Measurements from ENCODE around the gene HSPA1A. TPM values are rescaled to one million over a fixed set of nuclear protein-coding genes. Genes with fewer than 3 reads are reported as not detected.
"Not testable (repeated sequence)": the region's sequence is repeated elsewhere in the genome, so short reads cannot be mapped to it uniquely, and the experiment has no call there.

The HSPA1A gene
- total and polyA plus RNA-seq, 4 donors: 117 to 541 (median 198) TPM

- H3K4me1 ChIP-seq (ENCODE audit: control insufficient read depth, insufficient read depth, low read length): peaks cover 16% of the 10 kb centered on the region
- WGBS (ENCODE audit: insufficient coverage): 98% methylated on average over 5 of the region's 9 CpGs
- no peaks in the 10 kb centered on the region for H3K9me3 ChIP-seq (ENCODE audit: control insufficient read depth, insufficient read depth, low read length)
- no peaks in the 10 kb centered on the region for H3K27me3 ChIP-seq (ENCODE audit: control insufficient read depth, insufficient read depth, low read length)
- DNase-seq (ENCODE audit: low read depth in 4 of 6, low spot score in 6 of 6): no peak
- H3K4me3 ChIP-seq (ENCODE audit: low read depth, low read length): no peak overlapping the region
- H3K27ac ChIP-seq (ENCODE audit: low read depth, low read length): no peak overlapping the region
- H3K36me3 ChIP-seq (ENCODE audit: control insufficient read depth, insufficient read depth, low read length): peaks cover 41% of the 10 kb centered on the region
These were observed 26.7 kb downstream of the HSPA1A start for GRCh38 chr6:31842053-31842452.

- no peaks in the 10 kb centered on the region for H3K4me1 ChIP-seq (ENCODE audit: control insufficient read depth, insufficient read depth, low read length)
- peaks cover 18% of the 10 kb centered on the region for H3K36me3 ChIP-seq (ENCODE audit: control insufficient read depth, insufficient read depth, low read length)
- H3K4me3 ChIP-seq (ENCODE audit: low read depth, low read length): no peak overlapping the region
- 90% methylated on average over 1 of the region's 3 CpGs for WGBS (ENCODE audit: insufficient coverage)
- H3K9me3 ChIP-seq (ENCODE audit: control insufficient read depth, insufficient read depth, low read length): no peaks in the 10 kb centered on the region
- DNase-seq (ENCODE audit: low read depth in 4 of 6, low spot score in 6 of 6): no peak
- H3K27me3 ChIP-seq (ENCODE audit: control insufficient read depth, insufficient read depth, low read length): no peaks in the 10 kb centered on the region
- H3K27ac ChIP-seq (ENCODE audit: low read depth, low read length): no peak overlapping the region
These were observed 29.2 kb downstream of the HSPA1A start for GRCh38 chr6:31844507-31844906.

GRCh38 chr6:31847276-31847978 is 32.1 kb downstream of the HSPA1A start:
- no peaks in the 10 kb centered on the region for H3K27me3 ChIP-seq (ENCODE audit: control insufficient read depth, insufficient read depth, low read length)
- WGBS (ENCODE audit: insufficient coverage): 100% methylated on average over 1 of the region's 2 CpGs

GRCh38 chr6:31850765-31851484 is 35.6 kb downstream of the HSPA1A start:
- Histone ChIP-seq H3K36me3 (ENCODE audit: control insufficient read depth, insufficient read depth, low read length) (peaks cover 5% of the 10 kb centered on the region), H3K4me3 (ENCODE audit: low read depth, low read length) (no peak overlapping the region), H3K27ac (ENCODE audit: low read depth, low read length) (no peak overlapping the region), H3K9me3 (ENCODE audit: control insufficient read depth, insufficient read depth, low read length) (no peaks in the 10 kb centered on the region), H3K27me3 (ENCODE audit: control insufficient read depth, insufficient read depth, low read length) (no peaks in the 10 kb centered on the region), H3K4me1 (ENCODE audit: control insufficient read depth, insufficient read depth, low read length) (no peaks in the 10 kb centered on the region)
- 94% methylated on average over 2 of the region's 2 CpGs for WGBS (ENCODE audit: insufficient coverage)
- no peak for DNase-seq (ENCODE audit: low read depth in 4 of 6, low spot score in 6 of 6)

More at GRCh38 chr6:31847276-31847978, 32.1 kb downstream of the HSPA1A start:
- no peak overlapping the region for H3K27ac ChIP-seq (ENCODE audit: low read depth, low read length)
- H3K4me3 ChIP-seq (ENCODE audit: low read depth, low read length): no peak overlapping the region
- peaks cover 3% of the 10 kb centered on the region for H3K36me3 ChIP-seq (ENCODE audit: control insufficient read depth, insufficient read depth, low read length)
- no peaks in the 10 kb centered on the region for H3K4me1 ChIP-seq (ENCODE audit: control insufficient read depth, insufficient read depth, low read length)
- no peak for DNase-seq (ENCODE audit: low read depth in 4 of 6, low spot score in 6 of 6)
- H3K9me3 ChIP-seq (ENCODE audit: control insufficient read depth, insufficient read depth, low read length): no peaks in the 10 kb centered on the region

- Histone ChIP-seq H3K4me1 (ENCODE audit: control insufficient read depth, insufficient read depth, low read length) (no peaks in the 10 kb centered on the region), H3K9me3 (ENCODE audit: control insufficient read depth, insufficient read depth, low read length) (no peaks in the 10 kb centered on the region), H3K36me3 (ENCODE audit: control insufficient read depth, insufficient read depth, low read length) (peaks cover 8% of the 10 kb centered on the region), H3K4me3 (ENCODE audit: low read depth, low read length) (no peak overlapping the region), H3K27ac (ENCODE audit: low read depth, low read length) (no peak overlapping the region), H3K27me3 (ENCODE audit: control insufficient read depth, insufficient read depth, low read length) (no peaks in the 10 kb centered on the region)
- 100% methylated on average over 2 of the region's 2 CpGs for WGBS (ENCODE audit: insufficient coverage)
- no peak for DNase-seq (ENCODE audit: low read depth in 4 of 6, low spot score in 6 of 6)
These were observed 36.1 kb downstream of the HSPA1A start for GRCh38 chr6:31851485-31851832.

- H3K36me3 ChIP-seq (ENCODE audit: control insufficient read depth, insufficient read depth, low read length): peaks cover 13% of the 10 kb centered on the region
- WGBS (ENCODE audit: insufficient coverage): 87% methylated on average over 30 of the region's 35 CpGs
- DNase-seq (ENCODE audit: low read depth in 4 of 6, low spot score in 6 of 6); H3K27ac ChIP-seq (ENCODE audit: low read depth, low read length); H3K4me1 ChIP-seq (ENCODE audit: control insufficient read depth, insufficient read depth, low read length); H3K4me3 ChIP-seq (ENCODE audit: low read depth, low read length); H3K9me3 ChIP-seq (ENCODE audit: control insufficient read depth, insufficient read depth, low read length); H3K27me3 ChIP-seq (ENCODE audit: control insufficient read depth, insufficient read depth, low read length): not testable (repeated sequence)
These were observed 36.8 kb downstream of the HSPA1A start for GRCh38 chr6:31851980-31852718.

- H3K4me3 ChIP-seq (ENCODE audit: low read depth, low read length): not testable (repeated sequence)
These were observed 42.4 kb downstream of the HSPA1A start for GRCh38 chr6:31857774-31858173.

GRCh38 chr6:31858707-31859106 is 43.4 kb downstream of the HSPA1A start:
- Histone ChIP-seq H3K36me3 (ENCODE audit: control insufficient read depth, insufficient read depth, low read length) (peaks cover 47% of the 10 kb centered on the region), H3K9me3 (ENCODE audit: control insufficient read depth, insufficient read depth, low read length) (no peaks in the 10 kb centered on the region), H3K4me3 (ENCODE audit: low read depth, low read length) (no peak overlapping the region), H3K4me1 (ENCODE audit: control insufficient read depth, insufficient read depth, low read length) (peaks cover 17% of the 10 kb centered on the region), H3K27ac (ENCODE audit: low read depth, low read length) (no peak overlapping the region), H3K27me3 (ENCODE audit: control insufficient read depth, insufficient read depth, low read length) (no peaks in the 10 kb centered on the region)
- WGBS (ENCODE audit: insufficient coverage): 98% methylated on average over 5 of the region's 8 CpGs
- DNase-seq (ENCODE audit: low read depth in 4 of 6, low spot score in 6 of 6): no peak

More at GRCh38 chr6:31857774-31858173, 42.4 kb downstream of the HSPA1A start:
- not testable (repeated sequence) for H3K27ac ChIP-seq (ENCODE audit: low read depth, low read length); H3K4me1 ChIP-seq (ENCODE audit: control insufficient read depth, insufficient read depth, low read length); DNase-seq (ENCODE audit: low read depth in 4 of 6, low spot score in 6 of 6); H3K9me3 ChIP-seq (ENCODE audit: control insufficient read depth, insufficient read depth, low read length); H3K27me3 ChIP-seq (ENCODE audit: control insufficient read depth, insufficient read depth, low read length)
- H3K36me3 ChIP-seq (ENCODE audit: control insufficient read depth, insufficient read depth, low read length): peaks cover 47% of the 10 kb centered on the region
- 94% methylated on average over 6 of the region's 8 CpGs for WGBS (ENCODE audit: insufficient coverage)

- no peak for DNase-seq (ENCODE audit: low read depth in 4 of 6, low spot score in 6 of 6)
- WGBS (ENCODE audit: insufficient coverage): 95% methylated on average over 11 of the region's 11 CpGs
- no peaks in the 10 kb centered on the region for H3K27me3 ChIP-seq (ENCODE audit: control insufficient read depth, insufficient read depth, low read length)
- H3K36me3 ChIP-seq (ENCODE audit: control insufficient read depth, insufficient read depth, low read length): peaks cover 47% of the 10 kb centered on the region
- H3K4me3 ChIP-seq (ENCODE audit: low read depth, low read length): no peak overlapping the region
- peaks cover 28% of the 10 kb centered on the region for H3K4me1 ChIP-seq (ENCODE audit: control insufficient read depth, insufficient read depth, low read length)
- H3K27ac ChIP-seq (ENCODE audit: low read depth, low read length): no peak overlapping the region
- H3K9me3 ChIP-seq (ENCODE audit: control insufficient read depth, insufficient read depth, low read length): no peaks in the 10 kb centered on the region
These were observed 44.6 kb downstream of the HSPA1A start for GRCh38 chr6:31859923-31860322.

Measured in spinal cord (tissue), 10 donors.